HG02678 (cell line): ENCODE results near the gene ZNF221.
"Not testable (repeated sequence)": the region's sequence is repeated elsewhere in the genome, so short reads cannot be mapped to it uniquely, and the experiment has no call there.

ENCODE experiments used
- ATAC-seq: cut with Tn5 transposase; IDR thresholded peaks from one replicate; pipeline ENCODE4 v1.9.1; 2021; ENCODE audit warnings: mild to moderate bottlenecking, moderate library complexity; ENCODE audit not compliant: unreplicated experiment

The ZNF221 gene

GRCh38 chr19:43950834-43951645 is at the start of gene ZNF221:
Gene ZNF221, plus strand, starts transcription at chr19:43951228. Its CDS starts 11,499 bp downstream, at chr19:43962727.
- peak; percentile 92 for ATAC-seq

GRCh38 chr19:43901395-43902390 is 49.3 kb upstream of the ZNF221 start:
- peak; percentile 69 for ATAC-seq

GRCh38 chr19:43902399-43902798 is 48.6 kb upstream of the ZNF221 start:
- ATAC-seq, result no peak

- no peak for ATAC-seq
Observed at GRCh38 chr19:43905897-43906296, 45.1 kb upstream of the ZNF221 start.

- ATAC-seq, result no peak
Observed at GRCh38 chr19:43906774-43907173, 44.3 kb upstream of the ZNF221 start.

GRCh38 chr19:43908659-43909058 is 42.4 kb upstream of the ZNF221 start:
- no peak for ATAC-seq

- ATAC-seq, result no peak
Observed at GRCh38 chr19:43910884-43911283, 40.1 kb upstream of the ZNF221 start.

GRCh38 chr19:43913383-43913782 is 37.6 kb upstream of the ZNF221 start:
- no peak for ATAC-seq

- ATAC-seq, result no peak
Observed at GRCh38 chr19:43914051-43914450, 37.0 kb upstream of the ZNF221 start.

GRCh38 chr19:43923875-43924274 is 27.2 kb upstream of the ZNF221 start:
- no peak for ATAC-seq

GRCh38 chr19:43928820-43929219 is 22.2 kb upstream of the ZNF221 start:
- ATAC-seq, result no peak

- ATAC-seq, result no peak
Observed at GRCh38 chr19:43934055-43934984, 16.7 kb upstream of the ZNF221 start.

- ATAC-seq, result peak; percentile 95
Observed at GRCh38 chr19:43934985-43935708, 15.9 kb upstream of the ZNF221 start, which contains the start of gene ZNF45. Gene ZNF45, minus strand, starts transcription at chr19:43935282. Its CDS starts 13,097 bp downstream, at chr19:43922185.

GRCh38 chr19:43936188-43936587 is 14.8 kb upstream of the ZNF221 start:
- ATAC-seq, result no peak

- no peak for ATAC-seq
Observed at GRCh38 chr19:43939557-43940260, 11.3 kb upstream of the ZNF221 start.

GRCh38 chr19:43940719-43941118 is 10.3 kb upstream of the ZNF221 start:
- ATAC-seq, result no peak

- ATAC-seq, result no peak
Observed at GRCh38 chr19:43941209-43941608, 9.8 kb upstream of the ZNF221 start.

- ATAC-seq, result not testable (repeated sequence)
Observed at GRCh38 chr19:43947412-43947811, 3.6 kb upstream of the ZNF221 start.

GRCh38 chr19:43949803-43950202 is 1.2 kb upstream of the ZNF221 start:
- ATAC-seq, result not testable (repeated sequence)
